Thoracic aorta (tissue), 2 donors: ENCODE data around the gene VPS35L. TPM values are rescaled to one million over a fixed set of nuclear protein-coding genes. Genes with fewer than 3 reads are reported as not detected.

Experiments
- ATAC-seq: fragments of 150-250 bp; one replicate; pipeline ENCODE4 v1.8.0; 2017; ENCODE audit warnings: low read depth; ENCODE audit not compliant: insufficient number of reproducible peaks, low FRiP score
- DNase-seq: peaks from one replicate; pipeline ENCODE4 v3.0.0-alpha.2; 2020; ENCODE audit warnings: low spot score
- H3K27ac ChIP-seq, 2 donors: fragments of 200-600 bp; sonication (generic); 1 replicate in 1 of 2; 2 replicates in 1 of 2; pipeline ENCODE4 v1.5.1; 2016; ENCODE audit warnings: mild to moderate bottlenecking in 2 of 2, moderate library complexity in 2 of 2
- H3K27me3 ChIP-seq: fragments of 200-600 bp; sonication (generic); replicated peaks from 2 replicates; pipeline ENCODE4 v1.6.0; 2016; ENCODE audit warnings: mild to moderate bottlenecking; ENCODE audit not compliant: insufficient read depth
- H3K36me3 ChIP-seq: fragments of 200-600 bp; sonication (generic); one replicate; pipeline ENCODE4 v1.5.1; 2016
- H3K4me1 ChIP-seq, 2 donors: fragments of 200-600 bp; sonication (generic); 1 replicate in 1 of 2; 2 replicates in 1 of 2; pipeline versions ENCODE4 v1.5.1 to v1.6.0; 2016; ENCODE audit warnings: low read depth in 2 of 2, mild to moderate bottlenecking in 1 of 2; ENCODE audit not compliant: control insufficient read depth in 1 of 2
- H3K4me3 ChIP-seq: fragments of 200-600 bp; sonication (generic); 2 replicates; pipeline ENCODE4 v1.5.1; 2016; ENCODE audit warnings: mild to moderate bottlenecking
- H3K9me3 ChIP-seq: fragments of 200-600 bp; sonication (generic); 2 replicates; pipeline ENCODE4 v1.5.1; 2016
- total RNA-seq, 2 donors: library from RNA; depleted of rRNA; stranded (reverse); fragments of >200 nt; gene quantifications; one replicate each; pipeline versions ENCODE4 v1.1.0 to v1.2.3, GENCODE V29; 2016
- TF ChIP-seq, protein P1 (sequence below): fragments of 200-600 bp; sonication (generic); IDR thresholded peaks from one replicate; pipeline ENCODE4 v1.5.1; 2019; ENCODE audit warnings: antibody characterized with exemption

The VPS35L gene
- total RNA-seq, 2 donors from 2014 or later, result 38.2 to 41.6 TPM

DNA sequence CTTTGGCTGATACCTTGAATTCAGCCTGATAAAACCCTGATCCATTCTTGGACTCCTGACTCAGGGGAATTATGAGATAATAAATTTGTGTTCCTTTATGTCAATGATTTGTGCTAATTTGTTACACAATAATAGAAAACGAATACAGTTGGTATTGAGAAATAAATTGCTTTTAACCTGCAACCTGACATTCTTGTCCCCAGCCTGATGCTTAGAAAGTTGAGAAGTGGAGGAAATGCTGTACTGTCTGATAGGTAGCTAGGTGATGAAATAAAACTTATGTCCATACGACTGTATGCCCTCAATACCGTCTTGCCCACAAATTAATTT, 173.1 kb downstream of the VPS35L start:
- ATAC-seq, result no peak
- TF ChIP-seq, protein P1, sequence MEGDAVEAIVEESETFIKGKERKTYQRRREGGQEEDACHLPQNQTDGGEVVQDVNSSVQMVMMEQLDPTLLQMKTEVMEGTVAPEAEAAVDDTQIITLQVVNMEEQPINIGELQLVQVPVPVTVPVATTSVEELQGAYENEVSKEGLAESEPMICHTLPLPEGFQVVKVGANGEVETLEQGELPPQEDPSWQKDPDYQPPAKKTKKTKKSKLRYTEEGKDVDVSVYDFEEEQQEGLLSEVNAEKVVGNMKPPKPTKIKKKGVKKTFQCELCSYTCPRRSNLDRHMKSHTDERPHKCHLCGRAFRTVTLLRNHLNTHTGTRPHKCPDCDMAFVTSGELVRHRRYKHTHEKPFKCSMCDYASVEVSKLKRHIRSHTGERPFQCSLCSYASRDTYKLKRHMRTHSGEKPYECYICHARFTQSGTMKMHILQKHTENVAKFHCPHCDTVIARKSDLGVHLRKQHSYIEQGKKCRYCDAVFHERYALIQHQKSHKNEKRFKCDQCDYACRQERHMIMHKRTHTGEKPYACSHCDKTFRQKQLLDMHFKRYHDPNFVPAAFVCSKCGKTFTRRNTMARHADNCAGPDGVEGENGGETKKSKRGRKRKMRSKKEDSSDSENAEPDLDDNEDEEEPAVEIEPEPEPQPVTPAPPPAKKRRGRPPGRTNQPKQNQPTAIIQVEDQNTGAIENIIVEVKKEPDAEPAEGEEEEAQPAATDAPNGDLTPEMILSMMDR, result no peak
- H3K4me1 ChIP-seq, result no peaks in the 10 kb centered on the region

DNA sequence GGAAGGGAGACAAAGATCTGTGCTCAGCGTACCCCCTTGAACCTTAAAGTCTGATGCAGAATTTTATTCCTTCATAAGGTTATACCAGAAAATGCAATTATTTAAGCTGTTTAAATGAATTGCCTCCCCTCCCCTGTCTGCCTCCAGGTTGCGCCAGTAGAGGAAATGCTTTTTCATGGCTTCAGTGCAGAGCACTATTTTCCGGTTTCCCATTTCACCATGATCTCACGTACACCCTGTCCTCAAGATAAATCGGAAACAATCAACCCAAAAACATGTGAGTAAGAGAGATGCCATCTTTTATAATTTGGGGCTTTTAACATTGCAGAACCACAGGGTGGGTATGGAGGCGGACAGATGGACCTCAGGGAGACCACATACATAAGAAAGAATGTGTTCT, 178.0 kb downstream of the VPS35L start:
- ATAC-seq, result no peak
- H3K4me1 ChIP-seq, result peaks cover 0 to 12% of the 10 kb centered on the region in 2 donors
- DNase-seq, result no peak

More for the DNA sequence above, 173.1 kb downstream of the VPS35L start:
- no peak overlapping the region for H3K27ac ChIP-seq
- H3K27me3 ChIP-seq, result no peaks in the 10 kb centered on the region
- H3K36me3 ChIP-seq, result no peaks in the 10 kb centered on the region
- H3K4me3 ChIP-seq, result no peak overlapping the region
- no peaks in the 10 kb centered on the region for H3K9me3 ChIP-seq
- DNase-seq, result no peak

DNA sequence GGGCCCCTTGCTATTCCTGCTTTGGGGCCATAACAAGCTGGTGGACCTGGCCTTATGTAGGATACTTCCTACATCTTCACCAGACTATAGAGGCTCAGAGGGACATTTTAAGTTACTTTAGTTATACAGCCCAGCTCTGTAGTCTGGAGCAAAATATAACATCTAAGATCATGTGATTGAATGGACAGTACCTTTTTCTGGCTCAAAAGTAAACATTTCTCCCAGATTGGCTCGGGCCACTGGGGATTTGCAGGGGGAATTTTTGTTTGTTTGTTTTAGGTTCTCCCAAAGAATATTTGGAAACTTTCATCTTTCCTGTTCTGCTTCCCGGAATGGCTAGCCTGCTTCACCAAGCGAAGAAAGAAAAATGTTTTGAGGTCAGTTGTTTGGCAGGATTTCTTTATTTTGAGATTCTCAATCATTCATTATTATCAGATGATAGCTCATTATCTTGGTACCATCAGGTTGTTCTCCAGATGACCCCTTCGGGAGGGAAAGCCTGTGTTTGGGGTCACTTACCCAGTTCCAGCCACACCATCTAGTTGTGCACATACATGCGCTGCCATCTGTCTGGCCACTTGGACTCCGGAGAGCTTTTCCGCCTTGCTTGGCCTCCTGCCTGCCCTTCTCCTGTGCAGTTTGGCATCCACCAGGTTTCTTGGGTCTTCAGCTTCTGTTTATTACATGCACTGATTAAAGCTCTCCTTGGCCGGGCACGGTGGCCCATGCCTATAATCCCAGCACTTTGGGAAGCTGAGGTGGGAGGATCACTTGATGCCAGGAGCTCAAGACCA, 179.8 kb downstream of the VPS35L start:
- Histone ChIP-seq H3K9me3 (no peaks in the 10 kb centered on the region), H3K36me3 (no peaks in the 10 kb centered on the region), H3K27ac (no peak overlapping the region), H3K4me1 (peaks cover 0 to 12% of the 10 kb centered on the region in 2 donors), H3K4me3 (no peak overlapping the region), H3K27me3 (no peaks in the 10 kb centered on the region)
- TF ChIP-seq, protein P1, result no peak
- ATAC-seq, result no peak
- DNase-seq, result no peak

More for the DNA sequence above, 178.0 kb downstream of the VPS35L start:
- no peak overlapping the region for H3K4me3 ChIP-seq
- no peaks in the 10 kb centered on the region for H3K36me3 ChIP-seq
- no peaks in the 10 kb centered on the region for H3K27me3 ChIP-seq
- no peak overlapping the region for H3K27ac ChIP-seq
- H3K9me3 ChIP-seq, result no peaks in the 10 kb centered on the region
- TF ChIP-seq, protein P1, result no peak

DNA sequence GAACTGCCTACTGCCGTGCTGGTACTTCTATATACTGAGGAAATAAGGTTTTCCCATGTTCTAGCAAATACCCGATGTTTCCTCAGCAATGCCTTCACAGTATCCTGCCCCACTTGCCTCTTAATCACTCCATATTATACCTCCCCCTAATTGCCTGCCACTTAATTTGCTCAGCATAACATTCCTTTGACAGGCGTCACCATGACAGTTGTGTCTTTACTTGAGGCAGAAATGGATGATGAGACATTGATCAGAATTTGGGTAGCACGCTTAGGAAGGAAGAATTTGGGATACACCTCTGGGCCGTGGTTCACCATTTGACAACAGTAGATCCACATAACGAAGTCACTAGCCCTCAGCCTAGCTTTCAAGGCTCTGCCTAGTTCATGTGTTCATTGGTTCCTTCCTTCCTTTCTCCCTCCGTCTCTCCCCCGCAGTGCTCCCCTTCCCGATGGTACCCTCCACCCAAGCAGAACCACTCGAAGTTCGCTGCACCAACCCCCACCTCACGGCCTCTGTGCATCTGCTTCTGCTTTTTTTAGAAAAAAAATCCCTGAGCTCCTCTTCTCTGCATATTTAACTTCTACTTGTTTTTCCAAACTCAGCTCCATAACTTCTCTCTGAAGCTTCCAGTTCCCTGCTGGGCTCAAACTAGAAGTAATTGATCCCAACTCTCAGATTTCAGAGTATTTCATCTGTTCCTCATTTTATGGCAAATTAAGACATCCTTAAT, 182.0 kb downstream of the VPS35L start:
- Histone ChIP-seq H3K36me3 (no peaks in the 10 kb centered on the region), H3K4me1 (peaks cover 0 to 12% of the 10 kb centered on the region in 2 donors), H3K4me3 (no peak overlapping the region), H3K9me3 (no peaks in the 10 kb centered on the region), H3K27ac (no peak overlapping the region), H3K27me3 (no peaks in the 10 kb centered on the region)
- DNase-seq, result no peak
- TF ChIP-seq, protein P1, result no peak
- ATAC-seq, result no peak

DNA sequence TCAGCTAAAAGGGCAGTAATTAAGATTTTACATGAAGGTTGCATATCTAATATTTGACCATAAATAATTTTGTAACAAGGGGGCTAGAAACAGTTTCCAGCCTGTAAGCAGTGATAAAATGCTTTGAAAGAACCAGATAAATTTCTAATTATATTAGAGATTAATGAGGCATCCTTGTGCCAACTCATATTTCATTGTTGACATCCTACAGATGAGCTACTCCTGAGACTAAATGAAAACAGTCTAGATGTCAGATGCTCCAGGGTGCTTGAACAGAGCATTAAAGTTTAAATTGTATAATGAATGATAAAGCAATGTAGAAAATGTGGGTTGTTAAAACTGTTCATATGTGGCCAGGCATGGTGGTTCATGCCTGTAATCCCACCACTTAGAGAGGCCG, 185.9 kb downstream of the VPS35L start:
- Histone ChIP-seq H3K4me1 (no peaks in the 10 kb centered on the region), H3K27me3 (no peaks in the 10 kb centered on the region), H3K4me3 (no peak overlapping the region), H3K27ac (no peak overlapping the region), H3K36me3 (no peaks in the 10 kb centered on the region), H3K9me3 (no peaks in the 10 kb centered on the region)
- TF ChIP-seq, protein P1, result no peak
- ATAC-seq (no peak), DNase-seq (no peak)
